ENCODE results near the gene NUP188. TPM values are rescaled to one million over a fixed set of nuclear protein-coding genes. Genes with fewer than 3 reads are reported as not detected.

Gene NUP188
- polyA plus RNA-seq, 5 donors = 48.7 to 66.7 (median 51.0) TPM

DNA sequence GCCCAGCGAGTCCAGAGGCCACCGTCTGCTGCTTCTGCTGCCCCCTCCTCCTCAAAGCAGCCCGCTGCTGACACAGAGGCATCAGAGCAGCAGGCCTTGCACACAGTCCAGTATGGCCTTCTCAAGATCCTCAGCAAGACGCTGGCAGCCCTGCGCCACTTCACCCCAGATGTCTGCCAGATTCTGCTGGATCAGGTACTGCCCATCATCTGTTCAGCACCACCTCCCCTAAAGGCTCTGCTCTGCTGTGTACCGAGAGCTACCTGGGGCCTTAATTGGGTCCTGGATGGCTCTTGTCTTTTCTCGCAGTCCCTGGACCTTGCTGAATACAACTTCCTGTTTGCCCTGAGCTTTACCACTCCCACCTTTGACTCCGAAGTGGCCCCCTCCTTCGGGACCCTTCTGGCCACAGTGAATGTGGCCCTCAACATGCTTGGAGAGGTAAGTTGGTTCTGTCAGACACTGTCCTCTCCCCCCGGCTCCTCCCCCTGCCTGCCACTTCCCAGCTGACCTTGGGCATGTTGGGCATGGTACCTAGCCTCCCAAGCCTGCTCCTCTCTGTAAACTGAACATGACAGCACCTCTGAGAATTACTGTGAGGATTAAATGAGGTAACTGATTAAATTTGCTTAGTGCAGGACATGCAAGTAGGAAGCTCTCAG is 58.0 kb downstream of the NUP188 start:
- no peak for DNase-seq

DNA sequence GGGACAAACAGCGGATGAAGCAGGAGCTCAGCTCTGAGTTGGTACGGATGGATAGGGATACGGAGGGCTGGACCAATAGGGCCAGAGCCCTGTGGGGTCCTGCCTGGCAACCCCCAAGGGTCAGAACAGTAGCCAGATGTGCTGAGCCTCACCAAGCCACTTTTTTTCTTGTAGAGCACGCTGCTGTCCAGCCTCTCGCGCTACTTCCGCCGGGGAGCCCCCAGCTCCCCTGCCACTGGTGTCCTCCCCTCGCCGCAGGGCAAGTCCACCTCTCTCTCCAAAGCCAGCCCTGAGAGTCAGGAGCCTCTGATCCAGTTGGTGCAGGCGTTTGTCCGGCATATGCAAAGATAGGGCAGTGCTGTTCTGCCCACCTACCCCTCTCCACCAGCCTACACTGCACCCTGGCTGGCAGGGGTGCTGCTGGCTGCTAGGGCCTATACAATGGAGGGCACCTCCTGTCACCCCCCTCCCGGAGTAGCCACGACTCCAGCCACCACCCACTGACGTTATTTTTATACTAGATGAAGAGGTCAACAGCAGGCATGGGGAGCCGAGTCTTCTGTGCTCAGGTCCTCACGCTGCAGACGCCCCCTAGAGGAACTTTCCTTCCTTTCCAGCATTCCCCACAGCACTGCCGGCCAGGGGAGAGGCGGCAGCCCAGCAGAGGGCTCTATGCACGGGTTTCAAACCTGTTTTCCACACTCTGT is 59.0 kb downstream of the NUP188 start:
- DNase-seq = peak; percentile 31 to 47

DNA sequence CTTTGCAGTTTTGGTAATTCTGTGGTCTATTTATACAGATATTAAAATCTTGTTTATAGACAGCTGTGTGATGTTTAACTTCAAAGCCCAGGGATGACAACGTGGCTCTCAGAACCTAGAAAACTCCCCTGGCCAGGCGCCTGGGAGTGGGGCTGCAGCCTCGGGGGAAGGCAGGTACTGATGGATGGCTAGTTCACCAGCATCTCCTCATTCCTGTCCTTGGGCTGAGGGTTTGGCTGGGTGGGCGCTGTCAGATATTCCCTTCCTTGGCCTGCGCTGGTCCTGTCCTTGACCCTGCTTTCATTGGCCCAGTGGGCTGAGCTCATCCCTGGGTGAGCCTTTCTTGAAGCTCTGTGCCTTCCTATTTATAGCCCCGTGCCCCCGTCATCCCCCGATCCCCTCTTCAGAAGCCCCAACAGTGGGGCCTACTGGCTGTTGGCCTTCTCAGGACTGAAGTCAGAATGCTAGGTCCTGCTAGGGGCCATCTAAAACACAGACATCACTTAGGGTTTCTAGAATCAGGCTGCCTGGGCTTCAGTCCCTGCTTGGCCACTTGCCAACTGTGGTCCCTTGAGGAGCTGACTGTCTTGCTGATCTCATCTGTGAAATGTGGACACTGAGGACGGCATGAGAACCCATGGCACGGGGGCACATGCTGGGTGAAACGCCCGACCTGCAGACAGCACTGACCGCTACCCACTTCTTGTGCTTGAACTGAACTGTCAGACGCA is 59.7 kb downstream of the NUP188 start:
- no peak for DNase-seq

DNA sequence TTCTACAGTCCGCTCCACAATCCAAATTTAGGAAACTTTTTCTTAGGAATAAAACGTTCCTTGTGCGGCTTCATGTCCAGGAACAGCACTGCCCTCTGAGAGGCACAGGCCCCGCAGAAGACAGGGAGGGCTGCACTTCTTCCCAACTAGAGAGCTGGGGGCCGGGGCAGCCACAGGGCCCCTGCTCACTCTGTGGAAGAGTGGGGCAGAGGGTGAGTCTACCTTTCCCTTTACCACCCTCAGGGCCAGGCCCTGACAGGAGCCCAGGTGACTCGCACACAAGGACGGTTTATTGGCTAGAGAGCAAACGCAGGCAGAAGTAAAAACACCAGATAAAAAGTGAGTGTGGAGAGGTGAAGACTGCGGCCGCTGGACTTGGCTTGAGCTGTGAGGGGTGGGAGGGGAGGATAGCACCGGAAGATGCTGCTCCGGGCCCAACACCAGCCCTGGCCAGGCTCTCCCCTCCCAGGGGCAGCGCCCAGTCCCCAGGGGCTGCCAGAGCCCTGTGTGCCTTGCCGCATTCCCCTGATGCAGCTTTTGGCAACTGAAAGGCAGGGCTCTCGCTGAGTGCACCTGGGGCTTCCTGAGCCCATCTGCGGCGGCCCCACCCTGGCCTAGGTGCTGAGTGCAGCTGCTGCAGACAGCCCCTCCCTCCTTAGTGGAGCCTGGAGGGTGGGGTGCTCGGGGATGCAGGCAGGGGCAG is 60.4 kb downstream of the NUP188 start:
- DNase-seq = no peak

DNA sequence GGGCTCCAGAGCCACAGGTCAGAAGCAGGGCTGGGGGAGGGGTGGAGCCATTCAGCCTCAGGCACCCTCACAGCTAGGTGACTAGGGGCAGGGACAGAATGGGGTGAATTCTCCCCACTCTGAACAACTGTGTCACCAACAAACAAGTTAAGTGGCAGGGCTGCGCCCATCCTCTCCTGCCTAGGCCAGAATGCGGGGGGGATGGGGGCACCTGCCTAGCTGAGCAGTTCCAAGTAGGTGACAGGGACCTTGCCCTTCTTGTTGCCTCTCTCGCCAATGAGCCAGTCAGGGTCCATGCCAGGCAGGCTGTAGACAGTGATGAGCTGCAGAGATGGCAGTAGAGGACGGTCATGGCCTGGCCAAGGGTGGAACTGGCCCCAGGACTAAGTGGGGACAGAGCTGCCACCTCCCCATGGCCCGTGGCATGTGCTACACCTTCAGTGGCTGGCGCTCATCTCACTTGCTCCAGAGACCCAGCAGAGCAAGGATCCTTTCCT is 61.0 kb downstream of the NUP188 start:
- no peak for DNase-seq

DNA sequence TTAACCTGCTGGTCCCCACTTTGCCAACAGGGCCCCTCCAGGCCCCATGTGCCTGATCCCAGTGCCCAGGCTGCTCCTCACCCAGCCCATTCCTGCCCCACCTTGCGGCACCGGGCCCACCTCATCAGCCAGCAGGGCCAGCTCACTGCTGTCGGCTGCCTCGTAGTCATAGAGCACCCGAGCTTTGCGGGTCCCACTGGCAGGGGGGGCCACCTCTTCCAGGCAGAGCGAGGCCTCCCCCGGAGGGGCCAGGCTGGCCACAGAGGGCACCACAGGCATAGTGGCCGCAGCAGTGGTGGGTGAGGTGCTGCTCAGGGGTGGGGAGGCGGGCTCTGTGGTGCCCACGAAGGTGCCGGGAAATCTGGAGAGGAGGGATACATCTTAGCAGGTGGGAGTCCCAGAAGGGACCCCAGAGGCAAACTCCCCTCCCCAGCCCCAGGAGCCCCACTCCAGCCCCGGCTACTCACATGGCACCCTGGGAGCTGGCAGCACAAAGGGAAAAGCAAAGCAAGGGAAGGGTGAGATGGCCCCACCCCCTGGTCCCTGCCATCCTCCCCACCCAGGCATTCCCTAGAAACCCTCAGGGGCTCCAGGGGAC is 61.6 kb downstream of the NUP188 start:
- DNase-seq = no peak

DNA sequence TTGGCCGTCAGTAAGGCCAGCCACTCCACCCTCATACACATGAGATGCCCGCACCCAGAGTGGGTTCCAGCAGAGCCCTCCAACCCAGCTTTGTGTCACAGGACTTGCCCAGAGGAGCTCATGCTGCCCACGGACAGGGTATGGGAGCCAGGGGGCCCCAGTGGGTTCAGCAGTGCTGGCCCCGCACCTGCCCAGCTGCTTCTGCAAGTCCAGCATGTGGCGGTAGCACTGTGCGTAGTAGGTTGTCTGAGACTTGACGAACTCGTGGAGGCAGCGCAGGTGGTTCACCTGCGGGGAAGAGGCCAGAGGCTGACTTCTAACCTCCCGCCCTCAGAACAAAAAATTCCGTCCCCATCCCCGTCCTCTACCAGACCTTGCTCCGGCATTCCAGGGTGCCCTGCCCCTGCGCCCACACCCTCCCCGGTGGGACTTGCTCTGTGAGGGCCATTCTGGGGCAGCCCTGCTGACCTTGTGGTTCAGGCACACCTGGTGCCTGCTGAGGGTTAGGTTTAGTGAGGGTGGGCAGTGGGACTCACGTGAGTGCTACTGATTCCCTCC is 62.2 kb downstream of the NUP188 start:
- no peak for DNase-seq

DNA sequence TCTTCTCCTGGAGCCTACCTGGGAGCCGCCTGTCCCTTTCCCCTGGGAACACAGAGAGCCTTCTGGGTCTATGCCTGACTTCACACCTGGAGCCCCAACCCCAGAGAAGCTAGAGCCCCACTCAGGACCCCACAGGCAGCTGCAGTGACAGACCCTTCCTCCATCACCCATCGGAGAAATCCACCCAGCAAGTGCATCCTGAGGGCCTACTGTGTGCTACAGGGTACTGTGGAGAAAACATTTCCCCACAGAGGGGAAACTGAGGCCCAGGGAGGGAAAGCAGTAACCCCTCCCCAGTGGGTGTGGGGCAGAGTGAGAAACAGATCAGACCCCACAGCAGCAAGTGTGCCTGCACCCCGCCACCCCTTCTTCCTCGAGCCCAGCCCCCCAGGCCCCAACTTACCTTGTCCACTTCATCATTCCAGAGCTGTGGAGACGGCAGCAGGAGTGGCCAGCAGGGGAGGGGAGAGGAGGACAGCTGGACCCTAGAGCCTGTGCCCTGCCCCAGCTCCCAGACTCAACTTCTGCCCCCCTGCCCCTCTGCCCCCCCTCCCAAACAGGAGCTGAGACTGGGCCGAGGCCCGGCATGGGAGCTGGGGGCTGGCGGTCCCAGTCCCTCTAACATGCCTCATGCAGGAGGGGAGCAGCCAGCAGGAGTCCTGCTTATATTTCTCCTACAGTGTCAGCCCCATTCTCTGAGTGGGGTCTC is 62.9 kb downstream of the NUP188 start:
- DNase-seq = no peak

DNA sequence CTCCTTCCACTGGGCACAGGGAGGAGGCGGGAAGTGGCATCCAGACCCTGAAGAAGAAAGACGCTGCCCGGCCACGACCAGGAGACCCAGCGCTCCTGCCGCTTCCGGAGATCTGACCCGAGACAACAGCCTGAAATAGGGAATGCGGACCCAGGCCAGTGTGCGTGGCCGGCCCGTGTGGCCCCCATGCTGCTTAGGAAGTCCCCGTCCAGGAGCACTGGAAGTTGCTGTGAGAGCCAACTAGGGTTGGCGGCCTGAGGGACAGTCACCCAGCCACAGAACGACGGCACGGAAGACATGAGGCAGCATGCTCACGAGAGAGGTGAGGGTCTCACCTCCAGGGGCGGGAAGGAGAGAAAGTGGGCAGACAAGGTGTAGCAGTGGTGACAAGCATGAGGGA is 63.7 kb downstream of the NUP188 start:
- DNase-seq = no peak

DNA sequence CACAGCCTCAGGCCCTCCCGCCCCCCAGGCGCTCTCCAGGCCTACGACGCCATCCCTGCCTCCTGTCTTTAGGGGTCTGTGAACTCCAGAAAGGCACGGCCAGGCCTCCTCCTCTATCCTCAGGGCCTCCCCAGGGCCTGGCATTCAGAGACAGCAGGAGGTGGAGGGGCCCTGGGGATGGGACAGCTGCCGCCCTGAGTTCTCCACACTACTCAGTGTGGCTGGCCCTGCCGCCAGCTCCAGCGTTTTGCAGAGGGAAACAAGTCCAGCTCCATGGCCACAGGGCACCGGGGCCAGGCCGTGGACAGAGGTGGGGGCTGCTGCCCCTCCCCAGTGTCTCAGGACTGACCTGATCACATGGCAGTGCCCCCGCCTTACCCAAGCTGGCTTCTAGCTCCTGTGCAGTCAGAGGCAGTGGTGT is 64.3 kb downstream of the NUP188 start:
- DNase-seq = no peak

DNA sequence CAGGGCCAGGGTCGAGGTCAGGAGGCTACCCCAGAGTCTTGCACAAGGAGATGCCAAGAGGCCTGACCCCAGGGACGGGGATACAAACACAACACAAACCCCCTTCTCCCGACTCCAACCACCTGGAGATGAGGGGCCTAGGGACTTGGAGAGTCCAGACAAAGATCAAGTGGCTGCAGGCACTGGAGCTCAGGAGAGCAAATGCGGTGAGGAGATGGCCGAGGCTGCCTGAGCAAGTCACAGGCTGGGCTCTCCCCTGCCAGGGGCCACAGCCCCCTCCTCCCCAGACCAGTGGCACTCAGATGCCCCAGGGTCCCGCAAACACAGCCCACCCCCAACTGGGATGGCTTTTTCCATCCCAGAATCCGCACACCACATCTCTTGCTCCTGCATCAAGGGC is 64.8 kb downstream of the NUP188 start:
- DNase-seq = no peak

DNA sequence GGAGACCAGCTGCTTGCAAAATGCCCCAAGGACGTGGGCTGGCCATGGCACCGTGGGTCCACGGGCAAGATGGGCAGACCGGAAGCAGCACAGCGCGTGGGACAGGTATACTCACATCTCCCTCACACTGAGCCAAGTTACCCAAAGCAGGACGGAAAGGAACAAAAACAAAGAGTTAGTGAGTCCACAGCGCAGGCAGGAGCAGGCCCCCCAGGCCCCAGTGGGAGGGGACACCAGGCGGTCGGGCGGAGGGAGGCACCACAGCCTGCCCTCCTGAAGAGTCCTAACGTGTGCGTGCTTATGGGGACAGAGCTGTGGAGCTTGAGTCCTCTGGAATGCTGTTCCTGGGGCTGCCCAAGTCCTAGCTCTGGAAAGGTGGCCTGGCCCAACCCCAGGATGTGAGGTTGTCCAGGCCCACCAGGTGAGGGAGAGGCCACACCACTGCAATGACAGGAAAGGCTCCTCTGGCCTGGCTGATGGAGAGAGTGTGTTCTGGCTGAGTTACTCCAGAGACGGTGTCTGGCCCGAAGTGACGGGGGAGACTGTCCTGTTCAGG is 65.5 kb downstream of the NUP188 start:
- no peak for DNase-seq

DNA sequence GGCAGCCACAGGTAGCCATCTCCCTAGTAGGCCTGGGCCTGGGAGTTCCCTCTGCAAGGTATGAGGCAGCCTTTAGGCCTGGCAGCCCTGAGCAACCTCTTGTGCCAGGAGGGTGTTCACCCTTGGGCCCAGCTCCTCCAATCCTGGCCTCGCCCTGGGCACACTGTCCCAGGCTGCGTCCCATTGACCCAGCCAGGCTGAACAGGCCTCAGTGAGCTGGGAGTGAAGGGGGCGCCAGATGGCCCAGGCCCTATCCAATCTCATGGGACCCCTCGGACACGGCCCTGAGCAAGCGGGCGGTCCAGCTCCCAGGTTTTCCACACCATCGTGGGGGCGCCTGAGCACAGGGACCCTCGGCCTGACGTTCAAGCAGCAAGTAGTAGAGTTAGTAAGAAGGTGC is 66.2 kb downstream of the NUP188 start:
- no peak for DNase-seq

DNA sequence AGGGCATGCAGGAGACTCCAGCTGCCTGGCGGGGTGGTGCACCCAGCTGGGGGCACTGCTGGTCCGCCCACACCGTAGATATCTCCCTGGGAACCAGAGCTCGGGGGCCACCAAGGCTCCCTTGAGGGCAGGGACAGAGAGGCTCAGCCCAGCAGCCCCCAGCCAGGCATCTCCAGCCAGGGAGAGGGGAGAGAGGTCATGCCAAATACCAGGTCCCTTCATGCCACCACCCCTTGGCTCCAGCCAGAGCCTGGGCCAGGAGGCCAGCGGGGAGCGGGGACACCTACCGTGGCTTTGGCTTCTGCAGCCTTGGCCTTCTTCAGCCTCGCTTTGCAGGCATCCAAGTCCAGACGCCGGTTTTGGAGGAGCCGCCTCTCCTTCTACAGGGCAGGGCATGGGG is 66.6 kb downstream of the NUP188 start:
- no peak for DNase-seq

DNA sequence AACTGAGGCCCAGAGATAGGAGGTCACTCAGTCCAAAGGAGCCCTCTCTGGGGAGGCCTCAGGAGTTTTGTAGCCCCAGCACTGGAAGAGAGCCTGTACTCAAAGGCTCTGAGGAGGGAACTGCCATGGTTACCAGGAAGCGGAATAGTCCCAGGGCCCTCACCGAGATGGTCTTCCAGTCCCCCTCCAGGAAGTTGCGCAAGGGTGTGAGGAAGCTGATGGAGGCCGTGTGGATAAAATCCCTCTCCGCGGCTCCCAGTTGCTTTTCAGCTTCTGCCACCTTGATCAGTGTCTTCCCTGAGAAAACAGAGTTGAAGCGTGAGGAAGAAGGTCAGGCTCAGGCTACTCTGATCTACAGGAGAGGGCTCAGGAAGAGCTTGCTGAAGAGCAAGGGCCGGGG is 67.1 kb downstream of the NUP188 start:
- no peak for DNase-seq

DNA sequence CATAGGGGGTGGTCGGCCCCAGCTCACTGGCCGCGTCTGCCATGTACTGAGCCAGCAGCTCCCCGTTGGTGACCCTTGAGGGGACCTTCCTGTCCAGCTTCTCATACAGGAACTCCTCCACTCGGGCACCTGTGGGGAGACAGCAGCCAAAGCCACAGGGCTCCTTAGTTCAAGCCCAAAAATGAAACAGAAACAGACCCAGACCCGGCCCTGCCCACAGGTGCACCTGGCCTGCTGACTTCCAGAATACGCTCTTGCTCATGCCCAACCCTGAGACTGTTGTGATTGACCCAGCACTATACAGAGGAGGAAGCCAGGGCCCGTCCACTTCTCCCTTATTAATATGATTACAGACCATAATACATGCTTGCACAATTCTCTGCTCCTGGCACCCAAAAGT is 73.6 kb downstream of the NUP188 start:
- DNase-seq = no peak

DNA sequence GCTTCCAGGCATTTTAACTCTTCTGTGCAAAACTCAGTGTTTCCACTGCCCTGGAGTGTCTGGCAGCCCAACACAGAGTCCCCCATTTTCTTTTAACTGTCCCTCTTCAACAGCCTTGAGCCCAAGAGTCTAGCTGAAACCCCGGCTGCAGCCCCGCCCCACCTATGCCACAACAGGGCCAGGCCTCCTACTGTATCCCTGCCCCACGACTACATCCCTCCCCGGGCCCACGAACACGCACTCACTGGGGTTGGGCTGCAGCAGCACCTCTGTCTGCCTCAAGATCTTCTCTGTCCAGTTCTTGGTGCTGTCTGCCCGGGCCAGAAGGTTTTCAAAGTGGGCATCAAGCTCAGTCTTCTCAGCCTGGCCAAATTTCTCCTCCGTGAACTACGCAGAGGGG is 74.5 kb downstream of the NUP188 start:
- DNase-seq = no peak

DNA sequence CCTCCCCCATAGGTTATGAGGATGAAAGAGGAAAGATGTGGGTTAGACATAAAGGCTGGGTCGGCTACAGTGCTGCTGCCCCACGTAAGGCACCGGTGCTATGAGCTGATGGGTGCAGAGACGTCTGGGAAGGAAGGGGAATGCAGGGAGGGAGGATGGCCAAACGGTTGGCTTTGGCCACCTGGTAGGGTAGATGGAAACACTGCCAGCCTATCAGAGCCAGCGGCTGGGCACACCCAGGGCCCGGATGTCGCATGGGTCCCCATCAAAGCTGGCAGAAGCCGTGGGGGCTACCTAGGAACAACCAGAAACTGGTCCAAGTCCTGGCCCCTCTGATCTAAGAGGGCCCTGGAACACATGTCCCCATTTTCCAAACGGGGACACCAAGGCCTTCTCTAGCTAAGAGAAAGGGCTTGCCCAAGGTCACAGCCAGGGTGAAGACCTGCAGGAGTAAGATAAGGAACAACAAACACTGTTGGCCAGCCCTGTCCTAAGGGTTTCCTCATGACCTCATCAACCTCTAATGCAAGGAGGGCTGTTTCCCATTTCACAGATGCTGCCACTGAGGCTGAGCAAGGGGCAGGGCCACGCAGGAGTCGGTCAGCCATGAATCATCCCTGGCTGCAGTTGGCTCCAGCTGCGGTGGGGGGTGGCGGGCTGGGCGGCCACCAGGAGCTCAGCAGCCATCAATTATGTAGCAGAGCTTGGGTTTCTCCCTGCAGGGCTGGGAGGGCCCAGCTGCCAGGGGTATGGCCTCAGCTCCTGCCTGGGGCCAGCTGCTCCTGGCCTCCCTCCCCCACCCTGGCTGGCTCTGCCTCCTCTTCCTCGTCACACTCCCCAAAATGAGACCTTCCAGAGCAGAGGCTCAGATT is 75.8 kb downstream of the NUP188 start:
- DNase-seq = no peak

DNA sequence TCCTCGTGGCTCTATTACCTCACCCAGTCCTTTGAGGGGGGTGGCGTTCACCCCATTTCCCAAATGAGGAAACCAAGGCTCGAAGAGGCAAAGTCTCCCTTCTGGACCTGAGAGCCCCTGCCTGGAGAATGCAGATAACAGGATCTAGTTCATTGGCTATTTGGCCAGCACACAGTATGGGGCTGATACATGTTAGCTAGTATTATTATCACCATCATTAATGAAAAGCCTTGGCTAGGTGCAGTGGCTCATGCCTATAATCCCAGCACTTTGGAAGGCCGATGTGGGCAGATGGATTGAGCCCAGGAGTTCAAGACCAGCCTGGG is 76.4 kb downstream of the NUP188 start:
- DNase-seq = no peak

All from right lung (tissue), 5 donors.